ENCODE data around the gene CBX3. TPM values are rescaled to one million over a fixed set of nuclear protein-coding genes. Genes with fewer than 3 reads are reported as not detected.

Gene CBX3
- polyA plus RNA-seq: 114 and 118 TPM in 2 replicates

DNA sequence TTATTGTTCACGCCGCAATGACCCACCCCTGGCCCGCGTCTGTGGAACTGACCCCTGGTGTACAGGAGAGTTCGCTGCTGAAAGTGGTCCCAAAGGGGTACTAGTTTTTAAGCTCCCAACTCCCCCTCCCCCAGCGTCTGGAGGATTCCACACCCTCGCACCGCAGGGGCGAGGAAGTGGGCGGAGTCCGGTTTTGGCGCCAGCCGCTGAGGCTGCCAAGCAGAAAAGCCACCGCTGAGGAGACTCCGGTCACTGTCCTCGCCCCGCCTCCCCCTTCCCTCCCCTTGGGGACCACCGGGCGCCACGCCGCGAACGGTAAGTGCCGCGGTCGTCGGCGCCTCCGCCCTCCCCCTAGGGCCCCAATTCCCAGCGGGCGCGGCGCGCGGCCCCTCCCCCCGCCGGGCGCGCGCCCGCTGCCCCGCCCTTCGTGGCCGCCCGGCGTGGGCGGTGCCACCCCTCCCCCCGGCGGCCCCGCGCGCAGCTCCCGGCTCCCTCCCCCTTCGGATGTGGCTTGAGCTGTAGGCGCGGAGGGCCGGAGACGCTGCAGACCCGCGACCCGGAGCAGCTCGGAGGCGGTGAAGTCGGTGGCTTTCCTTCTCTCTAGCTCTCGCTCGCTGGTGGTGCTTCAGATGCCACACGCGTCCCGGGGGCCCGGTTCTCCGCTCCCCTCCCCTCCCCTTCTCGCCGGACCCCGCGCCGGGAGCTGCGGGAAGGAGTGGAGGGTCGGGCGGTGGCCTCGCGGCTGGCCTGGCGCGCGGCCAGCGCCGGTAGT, at the start of gene CBX3:
CBX3 (plus strand) TSS at position 499 of the 772 bp plus-strand sequence. CDS start 1,254 bp downstream, outside the sequence.

DNA sequence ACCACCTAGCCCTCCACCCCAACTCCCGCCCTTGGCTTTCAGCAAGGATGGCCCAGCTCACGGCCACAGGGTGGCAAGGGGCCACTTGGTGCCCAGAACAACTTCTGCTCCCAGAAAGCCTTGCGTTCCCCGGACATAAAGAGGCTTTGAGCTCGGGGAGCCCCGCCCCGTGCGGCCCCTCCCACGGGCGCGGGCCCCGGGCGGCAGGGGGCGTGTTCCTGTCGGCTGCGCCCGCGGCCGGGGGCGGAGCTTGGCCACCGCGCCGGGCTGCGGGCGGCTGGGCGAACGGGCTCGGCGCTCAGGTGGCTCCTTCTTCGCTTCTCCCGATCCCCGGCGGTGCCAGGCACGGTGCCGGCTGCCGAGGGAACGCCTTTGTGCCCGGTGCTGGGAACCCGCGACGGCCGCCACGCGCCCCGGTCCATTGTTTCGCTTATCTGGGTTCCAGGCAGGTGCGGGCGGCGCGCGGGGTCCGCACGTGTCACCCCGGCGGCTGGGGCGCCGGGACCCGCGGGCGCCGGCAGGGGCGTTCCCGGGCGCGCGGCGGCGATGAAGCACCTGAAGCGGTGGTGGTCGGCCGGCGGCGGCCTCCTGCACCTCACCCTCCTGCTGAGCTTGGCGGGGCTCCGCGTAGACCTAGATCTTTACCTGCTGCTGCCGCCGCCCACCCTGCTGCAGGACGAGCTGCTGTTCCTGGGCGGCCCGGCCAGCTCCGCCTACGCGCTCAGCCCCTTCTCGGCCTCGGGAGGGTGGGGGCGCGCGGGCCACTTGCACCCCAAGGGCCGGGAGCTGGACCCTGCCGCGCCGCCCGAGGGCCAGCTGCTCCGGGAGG, 49.4 kb upstream of the CBX3 start, which contains the start of gene NFE2L3:
NFE2L3 (plus strand) TSS at position 246 of the 829 bp plus-strand sequence; CDS start at position 547, 301 bp downstream.

DNA sequence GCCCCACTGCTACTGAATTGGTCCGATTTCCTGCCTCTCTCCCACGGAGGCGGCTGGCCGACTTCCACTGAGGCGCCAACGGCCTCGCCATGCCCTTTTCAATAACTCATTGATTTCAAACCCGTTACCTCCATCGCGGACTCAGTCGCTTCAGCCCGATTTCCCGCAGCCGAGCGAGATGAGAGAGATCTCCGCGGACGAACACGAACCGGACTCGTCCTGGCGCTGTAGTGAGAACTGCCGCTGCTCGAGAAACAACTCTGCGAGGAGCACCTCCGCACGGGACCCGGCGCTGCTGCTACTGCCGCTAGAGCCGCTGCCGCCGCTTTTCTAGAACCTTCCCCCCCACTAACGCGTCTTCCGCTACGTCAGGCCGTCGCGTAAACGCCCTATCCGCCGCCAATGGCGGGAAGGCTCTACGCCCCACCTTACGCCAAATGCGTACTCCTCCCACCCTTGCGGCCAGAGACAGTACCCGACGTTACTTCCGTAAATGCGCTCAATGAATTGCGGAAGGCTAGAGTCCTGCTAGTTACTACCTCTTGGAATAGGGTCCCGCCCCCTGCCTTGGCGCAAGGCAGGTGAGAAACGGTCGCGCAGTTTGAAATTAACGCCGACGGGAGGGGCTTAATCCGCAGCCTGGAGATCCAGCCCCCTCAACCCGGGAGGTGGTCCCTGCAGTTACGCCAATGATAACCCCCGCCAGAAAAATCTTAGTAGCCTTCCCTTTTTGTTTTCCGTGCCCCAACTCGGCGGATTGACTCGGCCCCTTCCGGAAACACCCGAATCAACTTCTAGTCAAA, 900 bp upstream of the CBX3 start, which contains the start of gene HNRNPA2B1:
HNRNPA2B1 (minus strand) TSS at position 303 of the 803 bp plus-strand sequence; CDS start at position 134, 169 bp downstream.

Other genes starting within 250 kb of the CBX3 start
- 1.6 and 1.7 TPM in 2 replicates for gene NFE2L3, start 49.5 kb upstream of the CBX3 start, polyA plus RNA-seq
- gene HNRNPA2B1, start 999 bp upstream of the CBX3 start, polyA plus RNA-seq: 263 and 298 TPM in 2 replicates
- 255 and 276 TPM in 2 replicates for gene SNX10, start 90.1 kb downstream of the CBX3 start, polyA plus RNA-seq

All from Purkinje cell (primary cell).